Astrocyte (in vitro differentiated cells and primary cell): ENCODE data around the gene ICE1. TPM values are rescaled to one million over a fixed set of nuclear protein-coding genes. Genes with fewer than 3 reads are reported as not detected.

ENCODE experiments used
- DNase-seq: peaks from one replicate; pipeline ENCODE4 v3.0.0-alpha.2; 2010; ENCODE audit warnings: low read depth
- FAIRE-seq: peaks from 2 replicates; lab custom pipeline; 2011; peaks lifted over from hg19 to GRCh38; lab: Jason Lieb, UNC
- H2AFZ ChIP-seq: 2 replicates; pipeline ENCODE4 v1.6.0; 2012; ENCODE audit warnings: low read depth, low read length, inconsistent platforms
- H3K27ac ChIP-seq: 2 replicates; pipeline ENCODE4 v1.5.1; 2011; ENCODE audit warnings: low read depth, low read length, inconsistent platforms
- H3K27me3 ChIP-seq: 2 replicates; pipeline ENCODE4 v1.6.0; 2011; ENCODE audit warnings: low read length, inconsistent platforms; ENCODE audit not compliant: insufficient read depth
- H3K36me3 ChIP-seq: 2 replicates; pipeline ENCODE4 v1.5.1; 2011; ENCODE audit warnings: low read length, inconsistent platforms; ENCODE audit not compliant: insufficient read depth
- H3K4me1 ChIP-seq: 2 replicates; pipeline ENCODE4 v1.5.1; 2011; ENCODE audit warnings: low read length, inconsistent platforms; ENCODE audit not compliant: insufficient read depth
- H3K4me2 ChIP-seq: 2 replicates; pipeline ENCODE4 v1.6.0; 2012; ENCODE audit warnings: low read length, inconsistent platforms
- H3K4me3 ChIP-seq: 2 replicates; pipeline ENCODE4 v1.5.1; 2011; ENCODE audit warnings: low read depth, mild to moderate bottlenecking, low read length, inconsistent platforms; ENCODE audit not compliant: insufficient read depth
- H3K79me2 ChIP-seq: 2 replicates; pipeline ENCODE4 v1.6.0; 2012; ENCODE audit warnings: mild to moderate bottlenecking, low read length, inconsistent platforms; ENCODE audit not compliant: insufficient read depth
- H3K9ac ChIP-seq: 2 replicates; pipeline ENCODE4 v1.6.0; 2012; ENCODE audit warnings: mild to moderate bottlenecking, low read length, inconsistent platforms
- H3K9me3 ChIP-seq: 2 replicates; pipeline ENCODE4 v1.5.1; 2012; ENCODE audit warnings: low read depth, mild to moderate bottlenecking, low read length, inconsistent platforms; ENCODE audit not compliant: insufficient read depth
- H4K20me1 ChIP-seq: 2 replicates; pipeline ENCODE4 v1.6.0; 2012; ENCODE audit warnings: low read length, inconsistent platforms; ENCODE audit not compliant: insufficient read depth
- H3K27ac Mint-ChIP-seq: one replicate; pipeline ENCODE4 v1.8.0; 2021; ENCODE audit warnings: mild to moderate bottlenecking, mixed read lengths; ENCODE audit not compliant: unreplicated experiment
- H3K27me3 Mint-ChIP-seq: one replicate; pipeline ENCODE4 v1.8.0; 2021; ENCODE audit warnings: low read depth, mixed read lengths; ENCODE audit not compliant: unreplicated experiment
- H3K36me3 Mint-ChIP-seq: one replicate; pipeline ENCODE4 v1.8.0; 2021; ENCODE audit warnings: low read depth, mixed read lengths; ENCODE audit not compliant: unreplicated experiment
- H3K4me1 Mint-ChIP-seq: one replicate; pipeline ENCODE4 v1.8.0; 2021; ENCODE audit warnings: low read depth, mixed read lengths; ENCODE audit not compliant: unreplicated experiment
- H3K4me3 Mint-ChIP-seq: one replicate; pipeline ENCODE4 v1.8.0; 2021; ENCODE audit warnings: mild to moderate bottlenecking, moderate library complexity, mixed read lengths; ENCODE audit not compliant: unreplicated experiment
- H3K9me3 Mint-ChIP-seq: one replicate; pipeline ENCODE4 v1.8.0; 2021; ENCODE audit warnings: mild to moderate bottlenecking, mixed read lengths; ENCODE audit not compliant: unreplicated experiment
- CTCF ChIP-seq: IDR thresholded peaks from 2 replicates; pipeline ENCODE4 v1.5.1; 2011; ENCODE audit warnings: low read depth, mild to moderate bottlenecking, inconsistent platforms, low read length, moderate library complexity; ENCODE audit not compliant: insufficient read depth
- EZH2 ChIP-seq: IDR thresholded peaks from 2 replicates; pipeline ENCODE4 v1.6.1; 2012; ENCODE audit warnings: mild to moderate bottlenecking, low read length, inconsistent platforms; ENCODE audit not compliant: insufficient read depth
- total RNA-seq: library from RNA; stranded (reverse); gene quantifications from 2 replicates; pipeline ENCODE4 v1.2.1, GENCODE V29; 2021

The ICE1 gene
- total RNA-seq, 1 donor from 2014 or later = 40.3 TPM

GRCh38 chr5:5437227-5438172 is 15.0 kb downstream of the ICE1 start:
- no peak for FAIRE-seq
- H3K79me2 ChIP-seq = peaks cover 52% of the 10 kb centered on the region

GRCh38 chr5:5451863-5452262 is 29.4 kb downstream of the ICE1 start:
- H3K4me3 Mint-ChIP-seq = no peak overlapping the region
- H3K27me3 ChIP-seq = no peaks in the 10 kb centered on the region
- H3K4me1 Mint-ChIP-seq = peaks cover 6% of the 10 kb centered on the region
- peaks cover 4% of the 10 kb centered on the region for H3K36me3 Mint-ChIP-seq
- no peak overlapping the region for H3K27ac ChIP-seq
- no peaks in the 10 kb centered on the region for H3K27me3 Mint-ChIP-seq
- no peak overlapping the region for H3K27ac Mint-ChIP-seq
- H3K4me2 ChIP-seq = no peak overlapping the region
- no peak overlapping the region for H3K9ac ChIP-seq
- H3K79me2 ChIP-seq = no peaks in the 10 kb centered on the region
- H3K36me3 ChIP-seq = peaks cover 60% of the 10 kb centered on the region
- H2AFZ ChIP-seq = no peak overlapping the region
- TF ChIP-seq EZH2 (no peak), CTCF (no peak)
- H3K9me3 ChIP-seq = no peaks in the 10 kb centered on the region
- H3K9me3 Mint-ChIP-seq = no peaks in the 10 kb centered on the region
- H4K20me1 ChIP-seq = no peaks in the 10 kb centered on the region
- FAIRE-seq = no peak
- DNase-seq = no peak
- no peak overlapping the region for H3K4me3 ChIP-seq
- H3K4me1 ChIP-seq = no peaks in the 10 kb centered on the region

More at GRCh38 chr5:5437227-5438172, 15.0 kb downstream of the ICE1 start:
- H3K9me3 ChIP-seq = no peaks in the 10 kb centered on the region
- H3K4me3 Mint-ChIP-seq = no peak overlapping the region
- H4K20me1 ChIP-seq = peaks cover 48% of the 10 kb centered on the region
- H3K4me1 Mint-ChIP-seq = peaks cover 13% of the 10 kb centered on the region
- H3K27ac ChIP-seq = no peak overlapping the region
- H3K36me3 Mint-ChIP-seq = peaks cover 5% of the 10 kb centered on the region
- H3K27me3 Mint-ChIP-seq = no peaks in the 10 kb centered on the region
- no peak for DNase-seq
- H3K4me3 ChIP-seq = no peak overlapping the region
- H3K9me3 Mint-ChIP-seq = no peaks in the 10 kb centered on the region
- no peak overlapping the region for H3K4me2 ChIP-seq
- no peak overlapping the region for H3K27ac Mint-ChIP-seq
- H3K9ac ChIP-seq = no peak overlapping the region
- TF ChIP-seq EZH2 = no peak
- TF ChIP-seq CTCF = no peak
- no peak overlapping the region for H2AFZ ChIP-seq
- H3K4me1 ChIP-seq = peaks cover 3% of the 10 kb centered on the region
- no peaks in the 10 kb centered on the region for H3K27me3 ChIP-seq
- H3K36me3 ChIP-seq = peaks cover 5% of the 10 kb centered on the region

- H3K27ac Mint-ChIP-seq = no peak overlapping the region
Observed at GRCh38 chr5:5453131-5453530, 30.7 kb downstream of the ICE1 start.

More at GRCh38 chr5:5453131-5453530, 30.7 kb downstream of the ICE1 start:
- H3K4me3 Mint-ChIP-seq = no peak overlapping the region
- peaks cover 9% of the 10 kb centered on the region for H3K4me1 Mint-ChIP-seq
- no peaks in the 10 kb centered on the region for H3K27me3 Mint-ChIP-seq
- H3K4me2 ChIP-seq = no peak overlapping the region
- no peak for FAIRE-seq
- H3K4me1 ChIP-seq = no peaks in the 10 kb centered on the region
- no peaks in the 10 kb centered on the region for H3K27me3 ChIP-seq
- H2AFZ ChIP-seq = no peak overlapping the region
- peaks cover 1% of the 10 kb centered on the region for H4K20me1 ChIP-seq
- no peaks in the 10 kb centered on the region for H3K9me3 Mint-ChIP-seq
- H3K36me3 Mint-ChIP-seq = peaks cover 7% of the 10 kb centered on the region
- no peak overlapping the region for H3K9ac ChIP-seq
- TF ChIP-seq EZH2 (no peak), CTCF (no peak)
- H3K9me3 ChIP-seq = no peaks in the 10 kb centered on the region
- no peak overlapping the region for H3K4me3 ChIP-seq
- H3K27ac ChIP-seq = no peak overlapping the region
- H3K79me2 ChIP-seq = peaks cover 2% of the 10 kb centered on the region
- H3K36me3 ChIP-seq = peaks cover 60% of the 10 kb centered on the region
- no peak for DNase-seq
